ENCODE measurements around the gene GRID2. TPM values are rescaled to one million over a fixed set of nuclear protein-coding genes. Genes with fewer than 3 reads are reported as not detected.
"Not testable (repeated sequence)": the region's sequence is repeated elsewhere in the genome, so short reads cannot be mapped to it uniquely, and the experiment has no call there.

The GRID2 gene
- total RNA-seq, 1 donor from 2014 or later: not detected

- Mint-ChIP-seq H3K36me3 (ENCODE audit: low read depth) (no peaks in the 10 kb centered on the region), H3K4me3 (ENCODE audit: low read depth) (no peak overlapping the region), H3K27ac (no peak overlapping the region), H3K9me3 (peaks cover 6% of the 10 kb centered on the region), H3K27me3 (ENCODE audit: low read depth) (no peaks in the 10 kb centered on the region), H3K4me1 (ENCODE audit: low read depth) (no peaks in the 10 kb centered on the region)
- DNase-seq (ENCODE audit: low spot score): no peak
- intact Hi-C loops (cut with micrococcal nuclease): no loop called here
These were observed 1016.6 kb downstream of the GRID2 start for GRCh38 chr4:93320356-93320755.

- intact Hi-C loops (cut with micrococcal nuclease): no loop called here
- no peak for DNase-seq (ENCODE audit: low spot score)
- no peaks in the 10 kb centered on the region for H3K36me3 Mint-ChIP-seq (ENCODE audit: low read depth)
- H3K4me3 Mint-ChIP-seq (ENCODE audit: low read depth): no peak overlapping the region
- no peaks in the 10 kb centered on the region for H3K4me1 Mint-ChIP-seq (ENCODE audit: low read depth)
- H3K9me3 Mint-ChIP-seq: peaks cover 6% of the 10 kb centered on the region
- no peak overlapping the region for H3K27ac Mint-ChIP-seq
- H3K27me3 Mint-ChIP-seq (ENCODE audit: low read depth): no peaks in the 10 kb centered on the region
These were observed 1023.6 kb downstream of the GRID2 start for GRCh38 chr4:93327346-93327745.

- no peaks in the 10 kb centered on the region for H3K4me1 Mint-ChIP-seq (ENCODE audit: low read depth)
- H3K27ac Mint-ChIP-seq: no peak overlapping the region
- intact Hi-C loops (cut with micrococcal nuclease): no loop called here
- H3K9me3 Mint-ChIP-seq: no peaks in the 10 kb centered on the region
- DNase-seq (ENCODE audit: low spot score): no peak
- no peak overlapping the region for H3K4me3 Mint-ChIP-seq (ENCODE audit: low read depth)
- no peaks in the 10 kb centered on the region for H3K36me3 Mint-ChIP-seq (ENCODE audit: low read depth)
- no peaks in the 10 kb centered on the region for H3K27me3 Mint-ChIP-seq (ENCODE audit: low read depth)
These were observed 1030.2 kb downstream of the GRID2 start for GRCh38 chr4:93334003-93334402.

GRCh38 chr4:93337196-93337595 lies 1033.4 kb downstream of the GRID2 start:
- Mint-ChIP-seq H3K4me3 (ENCODE audit: low read depth) (no peak overlapping the region), H3K9me3 (no peaks in the 10 kb centered on the region), H3K27me3 (ENCODE audit: low read depth) (no peaks in the 10 kb centered on the region), H3K4me1 (ENCODE audit: low read depth) (no peaks in the 10 kb centered on the region), H3K36me3 (ENCODE audit: low read depth) (no peaks in the 10 kb centered on the region), H3K27ac (no peak overlapping the region)
- intact Hi-C loops (cut with micrococcal nuclease): no loop called here
- no peak for DNase-seq (ENCODE audit: low spot score)

GRCh38 chr4:93342738-93343137 lies 1039.0 kb downstream of the GRID2 start:
- Mint-ChIP-seq H3K9me3 (no peaks in the 10 kb centered on the region), H3K36me3 (ENCODE audit: low read depth) (no peaks in the 10 kb centered on the region), H3K4me1 (ENCODE audit: low read depth) (no peaks in the 10 kb centered on the region), H3K4me3 (ENCODE audit: low read depth) (no peak overlapping the region), H3K27me3 (ENCODE audit: low read depth) (no peaks in the 10 kb centered on the region), H3K27ac (no peak overlapping the region)
- intact Hi-C loops (cut with micrococcal nuclease): no loop called here
- no peak for DNase-seq (ENCODE audit: low spot score)

- H3K27ac Mint-ChIP-seq: no peak overlapping the region
- H3K4me3 Mint-ChIP-seq (ENCODE audit: low read depth): no peak overlapping the region
- no peaks in the 10 kb centered on the region for H3K9me3 Mint-ChIP-seq
- H3K27me3 Mint-ChIP-seq (ENCODE audit: low read depth): no peaks in the 10 kb centered on the region
- no peaks in the 10 kb centered on the region for H3K4me1 Mint-ChIP-seq (ENCODE audit: low read depth)
- DNase-seq (ENCODE audit: low spot score): no peak
- intact Hi-C loops (cut with micrococcal nuclease): no loop called here
- no peaks in the 10 kb centered on the region for H3K36me3 Mint-ChIP-seq (ENCODE audit: low read depth)
These were observed 1043.1 kb downstream of the GRID2 start for GRCh38 chr4:93346840-93347239.

GRCh38 chr4:93348896-93349295 lies 1045.1 kb downstream of the GRID2 start:
- H3K4me1 Mint-ChIP-seq (ENCODE audit: low read depth): no peaks in the 10 kb centered on the region
- DNase-seq (ENCODE audit: low spot score): no peak
- H3K36me3 Mint-ChIP-seq (ENCODE audit: low read depth): no peaks in the 10 kb centered on the region
- intact Hi-C loops (cut with micrococcal nuclease): no loop called here
- no peaks in the 10 kb centered on the region for H3K27me3 Mint-ChIP-seq (ENCODE audit: low read depth)
- H3K4me3 Mint-ChIP-seq (ENCODE audit: low read depth): no peak overlapping the region
- no peaks in the 10 kb centered on the region for H3K9me3 Mint-ChIP-seq
- H3K27ac Mint-ChIP-seq: no peak overlapping the region

- no peak overlapping the region for H3K27ac Mint-ChIP-seq
- no peaks in the 10 kb centered on the region for H3K4me1 Mint-ChIP-seq (ENCODE audit: low read depth)
- no peaks in the 10 kb centered on the region for H3K9me3 Mint-ChIP-seq
- DNase-seq (ENCODE audit: low spot score): no peak
- no peaks in the 10 kb centered on the region for H3K36me3 Mint-ChIP-seq (ENCODE audit: low read depth)
- intact Hi-C loops (cut with micrococcal nuclease): no loop called here
- no peaks in the 10 kb centered on the region for H3K27me3 Mint-ChIP-seq (ENCODE audit: low read depth)
- H3K4me3 Mint-ChIP-seq (ENCODE audit: low read depth): no peak overlapping the region
These were observed 1048.1 kb downstream of the GRID2 start for GRCh38 chr4:93351846-93352245.

GRCh38 chr4:93355411-93355810 lies 1051.6 kb downstream of the GRID2 start:
- H3K4me1 Mint-ChIP-seq (ENCODE audit: low read depth): no peaks in the 10 kb centered on the region
- H3K9me3 Mint-ChIP-seq: no peaks in the 10 kb centered on the region
- no peaks in the 10 kb centered on the region for H3K36me3 Mint-ChIP-seq (ENCODE audit: low read depth)
- H3K4me3 Mint-ChIP-seq (ENCODE audit: low read depth): no peak overlapping the region
- no peak for DNase-seq (ENCODE audit: low spot score)
- intact Hi-C loops (cut with micrococcal nuclease): no loop called here
- no peaks in the 10 kb centered on the region for H3K27me3 Mint-ChIP-seq (ENCODE audit: low read depth)
- no peak overlapping the region for H3K27ac Mint-ChIP-seq

GRCh38 chr4:93359586-93359985 lies 1055.8 kb downstream of the GRID2 start:
- no peaks in the 10 kb centered on the region for H3K36me3 Mint-ChIP-seq (ENCODE audit: low read depth)
- H3K27ac Mint-ChIP-seq: no peak overlapping the region
- no peaks in the 10 kb centered on the region for H3K9me3 Mint-ChIP-seq

GRCh38 chr4:93366169-93366755 lies 1062.5 kb downstream of the GRID2 start:
- H3K27ac Mint-ChIP-seq; H3K27me3 Mint-ChIP-seq (ENCODE audit: low read depth); intact Hi-C loops (cut with micrococcal nuclease); H3K4me1 Mint-ChIP-seq (ENCODE audit: low read depth); H3K36me3 Mint-ChIP-seq (ENCODE audit: low read depth); H3K4me3 Mint-ChIP-seq (ENCODE audit: low read depth); DNase-seq (ENCODE audit: low spot score): not testable (repeated sequence)
- H3K9me3 Mint-ChIP-seq: peaks cover 17% of the 10 kb centered on the region

More at GRCh38 chr4:93359586-93359985, 1055.8 kb downstream of the GRID2 start:
- intact Hi-C loops (cut with micrococcal nuclease): no loop called here
- DNase-seq (ENCODE audit: low spot score): no peak
- H3K4me1 Mint-ChIP-seq (ENCODE audit: low read depth): no peaks in the 10 kb centered on the region
- no peak overlapping the region for H3K4me3 Mint-ChIP-seq (ENCODE audit: low read depth)
- no peaks in the 10 kb centered on the region for H3K27me3 Mint-ChIP-seq (ENCODE audit: low read depth)

GRCh38 chr4:93368968-93369367 lies 1065.2 kb downstream of the GRID2 start:
- H3K27ac Mint-ChIP-seq: no peak overlapping the region
- intact Hi-C loops (cut with micrococcal nuclease): no loop called here
- no peaks in the 10 kb centered on the region for H3K4me1 Mint-ChIP-seq (ENCODE audit: low read depth)
- H3K27me3 Mint-ChIP-seq (ENCODE audit: low read depth): no peaks in the 10 kb centered on the region
- peaks cover 17% of the 10 kb centered on the region for H3K9me3 Mint-ChIP-seq
- H3K36me3 Mint-ChIP-seq (ENCODE audit: low read depth): no peaks in the 10 kb centered on the region
- H3K4me3 Mint-ChIP-seq (ENCODE audit: low read depth): no peak overlapping the region
- DNase-seq (ENCODE audit: low spot score): no peak

- no peaks in the 10 kb centered on the region for H3K27me3 Mint-ChIP-seq (ENCODE audit: low read depth)
- no peak overlapping the region for H3K27ac Mint-ChIP-seq
- no peaks in the 10 kb centered on the region for H3K4me1 Mint-ChIP-seq (ENCODE audit: low read depth)
- no peak overlapping the region for H3K4me3 Mint-ChIP-seq (ENCODE audit: low read depth)
- intact Hi-C loops (cut with micrococcal nuclease): no loop called here
- peaks cover 11% of the 10 kb centered on the region for H3K9me3 Mint-ChIP-seq
- no peaks in the 10 kb centered on the region for H3K36me3 Mint-ChIP-seq (ENCODE audit: low read depth)
- no peak for DNase-seq (ENCODE audit: low spot score)
These were observed 1066.5 kb downstream of the GRID2 start for GRCh38 chr4:93370256-93370655.

Measured in activated T-helper 2 cell treated with anti-CD3 and anti-CD28 coated beads, Interferon-gamma antibody, Interleukin-2, Interleukin-4, amounts not matched to agents 10 μg/mL and 5 μg/mL and 100 μg/mL, durations not matched to agents 14 hours and 24 hours and 36 hours (primary cell).